ENCODE measurements around the gene BCAS3.
"Not testable (repeated sequence)": the region's sequence is repeated elsewhere in the genome, so short reads cannot be mapped to it uniquely, and the experiment has no call there.

BCAS3 gene

DNA sequence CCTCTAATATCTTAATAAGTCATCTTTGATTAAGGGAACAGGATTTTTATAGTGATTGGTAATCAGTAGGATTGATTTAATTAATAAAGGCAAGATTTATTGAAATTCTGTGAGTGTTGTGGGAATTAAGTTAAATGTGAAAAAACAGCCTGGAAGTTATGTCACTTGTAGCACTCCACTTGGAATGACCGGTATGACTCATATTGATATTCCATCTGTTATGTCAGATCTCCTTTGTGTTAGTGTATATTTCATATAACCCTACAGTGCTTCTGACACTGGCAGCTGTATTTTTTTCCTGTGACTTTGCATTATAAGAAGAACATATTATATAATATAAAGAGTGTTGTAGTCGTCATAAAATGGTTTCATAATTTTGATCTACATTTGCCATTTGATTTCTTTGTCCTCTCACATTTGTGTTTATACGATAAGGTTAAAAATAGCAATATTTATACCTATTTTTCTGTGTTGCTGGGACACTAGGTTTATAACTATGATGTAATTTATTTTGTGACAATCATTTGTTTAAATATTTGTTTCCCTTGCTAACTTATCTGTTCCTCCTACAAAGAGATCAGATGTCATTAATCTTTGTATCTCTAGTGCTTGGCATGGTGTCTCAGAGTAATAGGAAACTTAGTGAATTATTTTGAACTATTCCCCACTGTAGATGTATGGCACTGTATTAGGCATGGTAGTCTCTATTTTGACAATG lies 249.0 kb downstream of the BCAS3 start:
- Mint-ChIP-seq H3K36me3 (no peaks in the 10 kb centered on the region), H3K27ac (no peak overlapping the region), H3K4me1 (no peaks in the 10 kb centered on the region), H3K9me3 (no peaks in the 10 kb centered on the region), H3K4me3 (no peak overlapping the region), H3K27me3 (no peaks in the 10 kb centered on the region)
- ATAC-seq: no peak

DNA sequence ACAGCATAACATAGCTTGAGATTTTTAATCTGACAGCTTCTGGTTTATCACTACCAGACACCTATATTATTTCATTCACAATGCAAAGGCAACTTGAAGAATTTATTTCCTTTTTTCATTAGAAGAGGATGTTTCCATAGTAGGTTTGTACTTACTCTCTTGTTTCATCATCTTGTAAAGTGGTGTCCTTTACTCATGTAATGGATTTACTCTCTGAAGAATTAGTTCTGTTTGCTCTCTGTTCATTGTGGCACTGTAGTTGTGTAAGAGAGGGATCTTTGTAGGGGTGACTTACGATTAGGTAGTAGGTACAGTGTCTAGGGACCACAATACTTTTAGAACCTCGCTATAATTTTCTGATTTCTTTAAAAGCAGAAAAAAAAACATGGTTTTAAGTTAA lies 256.1 kb downstream of the BCAS3 start:
- Mint-ChIP-seq H3K4me1 (no peaks in the 10 kb centered on the region), H3K27me3 (no peaks in the 10 kb centered on the region), H3K36me3 (peaks cover 10% of the 10 kb centered on the region), H3K4me3 (no peak overlapping the region), H3K9me3 (no peaks in the 10 kb centered on the region), H3K27ac (no peak overlapping the region)
- ATAC-seq: no peak

DNA sequence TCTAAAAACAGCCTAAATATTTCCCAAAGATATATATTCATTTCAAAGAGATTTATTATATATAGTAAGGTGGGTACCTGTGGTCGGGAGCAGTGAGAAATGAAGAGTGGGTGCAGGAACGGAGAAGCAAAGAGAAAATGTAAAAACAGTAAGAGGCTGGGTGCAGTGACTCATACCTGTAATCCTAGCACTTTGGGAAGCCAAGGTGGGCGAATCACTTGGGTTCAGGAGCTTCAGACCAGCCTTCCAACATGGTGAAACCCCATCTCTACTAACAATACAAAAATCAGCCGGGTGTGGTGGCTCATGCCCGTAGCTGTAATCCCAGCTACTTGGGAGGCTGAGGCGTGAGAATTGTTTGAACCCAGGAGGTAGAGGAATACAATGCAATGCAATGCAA lies 257.1 kb downstream of the BCAS3 start:
- peaks cover 10% of the 10 kb centered on the region for H3K36me3 Mint-ChIP-seq
- H3K27me3 Mint-ChIP-seq: no peaks in the 10 kb centered on the region
- no peak for ATAC-seq
- H3K4me3 Mint-ChIP-seq: no peak overlapping the region
- H3K9me3 Mint-ChIP-seq: no peaks in the 10 kb centered on the region
- H3K4me1 Mint-ChIP-seq: no peaks in the 10 kb centered on the region
- H3K27ac Mint-ChIP-seq: no peak overlapping the region

DNA sequence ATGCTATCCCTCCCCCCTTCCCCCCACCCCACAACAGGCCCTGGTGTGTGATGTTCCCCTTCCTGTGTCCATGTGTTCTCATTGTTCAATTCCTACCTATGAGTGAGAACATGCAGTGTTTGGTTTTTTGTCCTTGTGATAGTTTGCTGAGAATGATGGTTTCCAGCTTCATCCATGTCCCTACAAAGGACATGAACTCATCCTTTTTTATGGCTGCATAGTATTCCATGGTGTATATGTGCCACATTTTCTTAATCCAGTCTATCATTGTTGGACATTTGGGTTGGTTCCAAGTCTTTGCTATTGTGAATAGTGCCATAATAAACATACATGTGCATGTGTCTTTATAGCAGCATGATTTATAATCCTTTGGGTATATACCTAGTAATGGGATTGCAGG lies 258.3 kb downstream of the BCAS3 start:
- H3K4me3 Mint-ChIP-seq, H3K36me3 Mint-ChIP-seq, H3K27me3 Mint-ChIP-seq, H3K27ac Mint-ChIP-seq, H3K9me3 Mint-ChIP-seq, ATAC-seq, H3K4me1 Mint-ChIP-seq: not testable (repeated sequence)

DNA sequence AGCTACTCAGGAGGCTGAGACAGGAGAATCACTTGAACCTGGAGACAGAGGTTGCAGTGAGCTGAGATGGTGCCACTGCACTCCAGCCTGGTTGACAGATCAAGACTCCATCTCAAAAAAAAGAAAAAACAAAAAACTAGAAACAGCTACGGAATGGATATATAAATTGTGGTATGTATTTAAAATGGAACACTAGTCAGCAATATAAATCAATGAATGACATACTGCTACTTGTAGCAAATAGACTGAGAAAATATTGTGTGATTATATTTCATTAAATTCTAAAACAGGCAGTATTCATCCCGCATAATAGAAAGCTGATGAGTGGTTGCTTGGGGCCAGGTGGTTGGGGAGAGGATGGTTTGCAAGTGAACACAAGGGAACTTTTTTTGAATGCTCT lies 261.7 kb downstream of the BCAS3 start:
- ATAC-seq: no peak
- H3K4me1 Mint-ChIP-seq: no peaks in the 10 kb centered on the region
- H3K4me3 Mint-ChIP-seq: no peak overlapping the region
- no peaks in the 10 kb centered on the region for H3K9me3 Mint-ChIP-seq
- H3K36me3 Mint-ChIP-seq: peaks cover 10% of the 10 kb centered on the region
- H3K27me3 Mint-ChIP-seq: no peaks in the 10 kb centered on the region
- no peak overlapping the region for H3K27ac Mint-ChIP-seq

DNA sequence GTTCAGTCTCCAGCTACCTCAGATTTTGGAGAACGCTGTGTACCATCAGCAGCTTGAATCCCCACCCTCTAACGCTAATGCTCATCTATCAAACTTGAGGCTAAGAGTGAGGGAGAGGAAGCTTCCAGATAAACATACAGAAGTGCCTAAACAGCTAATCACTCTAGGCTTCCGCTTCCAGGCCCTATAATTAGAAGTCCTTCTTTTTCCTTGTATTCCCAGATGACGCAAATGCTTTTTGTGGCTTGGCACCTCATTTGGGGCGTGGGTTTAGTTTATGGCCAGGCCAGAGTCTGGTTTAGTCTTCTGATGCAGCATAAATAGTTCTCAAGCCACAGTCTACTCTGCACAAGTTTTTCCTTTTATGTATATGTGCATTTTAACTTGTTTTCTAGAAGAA lies 263.4 kb downstream of the BCAS3 start:
- peaks cover 10% of the 10 kb centered on the region for H3K36me3 Mint-ChIP-seq
- H3K27me3 Mint-ChIP-seq: no peaks in the 10 kb centered on the region
- no peak for ATAC-seq
- no peak overlapping the region for H3K4me3 Mint-ChIP-seq
- H3K27ac Mint-ChIP-seq: no peak overlapping the region
- no peaks in the 10 kb centered on the region for H3K9me3 Mint-ChIP-seq
- no peaks in the 10 kb centered on the region for H3K4me1 Mint-ChIP-seq

DNA sequence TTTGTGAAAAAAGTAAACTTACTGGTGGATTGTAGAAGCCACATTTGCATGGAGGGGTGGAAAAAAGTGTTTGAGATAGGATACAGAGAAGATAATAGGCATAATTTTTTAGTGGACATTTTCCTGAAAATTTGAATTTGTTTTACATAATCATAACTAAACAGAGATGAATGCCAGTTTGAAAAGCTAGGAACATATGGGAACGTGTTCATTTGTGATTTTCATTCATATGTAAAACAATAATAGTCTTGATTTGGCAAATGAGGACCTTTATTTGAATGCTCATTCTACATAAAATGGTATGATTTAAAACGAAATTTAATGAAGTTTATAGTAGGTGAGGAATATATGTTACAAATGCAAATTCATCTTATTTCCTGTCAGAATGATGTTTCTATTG lies 263.9 kb downstream of the BCAS3 start:
- ATAC-seq: no peak
- no peaks in the 10 kb centered on the region for H3K4me1 Mint-ChIP-seq
- H3K9me3 Mint-ChIP-seq: no peaks in the 10 kb centered on the region
- peaks cover 10% of the 10 kb centered on the region for H3K36me3 Mint-ChIP-seq
- H3K4me3 Mint-ChIP-seq: no peak overlapping the region
- no peaks in the 10 kb centered on the region for H3K27me3 Mint-ChIP-seq
- no peak overlapping the region for H3K27ac Mint-ChIP-seq

DNA sequence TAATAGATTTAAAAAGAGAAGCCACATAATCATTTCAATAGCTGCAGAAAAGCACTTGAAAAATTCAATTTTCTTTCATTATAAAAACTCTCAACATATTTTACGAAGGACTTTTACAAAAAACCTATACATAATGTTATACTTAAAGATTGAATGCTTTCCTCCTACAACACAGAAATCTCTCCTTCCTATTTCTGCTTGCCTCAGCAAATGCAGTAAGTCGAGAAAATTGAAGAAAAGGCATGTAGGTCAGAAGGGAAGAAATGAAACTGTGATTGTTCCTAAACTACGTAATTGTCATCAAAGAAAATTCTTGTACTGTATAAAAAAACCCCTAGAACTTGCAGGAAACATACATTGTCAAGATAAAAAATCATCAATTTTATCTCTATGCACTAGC lies 267.1 kb downstream of the BCAS3 start:
- no peak overlapping the region for H3K4me3 Mint-ChIP-seq
- H3K4me1 Mint-ChIP-seq: no peaks in the 10 kb centered on the region
- no peaks in the 10 kb centered on the region for H3K36me3 Mint-ChIP-seq
- no peak overlapping the region for H3K27ac Mint-ChIP-seq
- ATAC-seq: no peak
- no peaks in the 10 kb centered on the region for H3K27me3 Mint-ChIP-seq
- H3K9me3 Mint-ChIP-seq: no peaks in the 10 kb centered on the region

DNA sequence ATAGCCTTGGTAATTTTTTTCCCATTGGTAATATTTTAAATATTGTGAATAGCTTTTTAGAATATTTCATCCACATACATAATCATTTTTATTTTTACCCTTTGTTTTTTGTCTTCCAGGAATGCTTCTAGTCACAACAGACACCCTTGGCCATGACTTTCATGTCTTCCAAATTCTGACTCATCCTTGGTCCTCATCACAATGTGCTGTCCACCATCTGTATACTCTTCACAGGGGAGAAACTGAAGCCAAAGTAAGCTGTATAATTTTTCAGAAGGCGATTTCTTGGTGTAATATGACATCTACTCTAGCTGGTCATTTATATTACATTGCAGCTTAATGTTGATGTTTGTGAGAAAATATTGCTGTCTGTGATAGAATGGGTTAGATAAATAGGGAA lies 269.4 kb downstream of the BCAS3 start:
- no peaks in the 10 kb centered on the region for H3K9me3 Mint-ChIP-seq
- no peaks in the 10 kb centered on the region for H3K4me1 Mint-ChIP-seq
- H3K27ac Mint-ChIP-seq: no peak overlapping the region
- no peaks in the 10 kb centered on the region for H3K36me3 Mint-ChIP-seq
- no peaks in the 10 kb centered on the region for H3K27me3 Mint-ChIP-seq
- no peak for ATAC-seq
- H3K4me3 Mint-ChIP-seq: no peak overlapping the region

DNA sequence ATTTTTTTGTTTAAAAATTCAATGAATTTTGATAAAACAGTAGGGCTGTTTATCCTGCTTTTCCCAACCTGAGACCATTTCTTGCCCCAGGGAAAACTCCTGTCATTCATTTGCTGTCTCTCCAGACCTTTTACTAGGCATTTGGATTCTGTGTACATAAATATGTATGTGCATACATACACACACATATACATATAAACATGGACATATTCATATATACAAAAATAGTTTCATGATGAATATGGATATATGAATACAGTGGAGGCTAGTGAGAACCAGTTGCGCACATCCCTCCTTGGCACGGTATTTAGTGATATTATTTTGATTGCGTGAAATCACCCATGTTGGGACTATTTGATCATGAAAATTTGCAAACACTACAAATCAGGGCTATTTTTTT lies 269.9 kb downstream of the BCAS3 start:
- Mint-ChIP-seq H3K9me3 (peaks cover under 1% of the 10 kb centered on the region), H3K27ac (no peak overlapping the region), H3K4me3 (no peak overlapping the region), H3K27me3 (no peaks in the 10 kb centered on the region), H3K36me3 (peaks cover 1% of the 10 kb centered on the region), H3K4me1 (no peaks in the 10 kb centered on the region)
- ATAC-seq: no peak

DNA sequence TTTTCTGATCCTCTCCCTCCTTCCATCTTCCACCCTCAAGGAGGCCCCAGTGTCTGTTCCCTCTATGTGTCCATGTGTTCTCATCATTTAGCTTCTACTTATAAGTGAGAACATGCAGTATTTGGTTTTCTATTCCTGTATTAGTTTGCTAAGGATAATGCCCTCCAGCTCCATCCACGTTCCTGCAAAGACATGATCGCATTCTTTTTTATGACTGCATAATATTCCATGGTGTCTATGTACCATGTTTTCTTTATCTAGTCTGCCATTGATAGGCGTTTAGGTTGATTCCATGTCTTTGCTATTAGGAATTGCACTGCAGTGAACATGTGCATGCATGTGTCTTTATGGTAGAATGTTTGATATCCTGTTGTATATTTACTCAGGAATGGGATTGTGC lies 275.1 kb downstream of the BCAS3 start:
- Mint-ChIP-seq H3K27ac (no peak overlapping the region), H3K27me3 (no peaks in the 10 kb centered on the region), H3K4me3 (no peak overlapping the region), H3K9me3 (peaks cover 8% of the 10 kb centered on the region), H3K4me1 (no peaks in the 10 kb centered on the region), H3K36me3 (peaks cover 13% of the 10 kb centered on the region)
- ATAC-seq: no peak

DNA sequence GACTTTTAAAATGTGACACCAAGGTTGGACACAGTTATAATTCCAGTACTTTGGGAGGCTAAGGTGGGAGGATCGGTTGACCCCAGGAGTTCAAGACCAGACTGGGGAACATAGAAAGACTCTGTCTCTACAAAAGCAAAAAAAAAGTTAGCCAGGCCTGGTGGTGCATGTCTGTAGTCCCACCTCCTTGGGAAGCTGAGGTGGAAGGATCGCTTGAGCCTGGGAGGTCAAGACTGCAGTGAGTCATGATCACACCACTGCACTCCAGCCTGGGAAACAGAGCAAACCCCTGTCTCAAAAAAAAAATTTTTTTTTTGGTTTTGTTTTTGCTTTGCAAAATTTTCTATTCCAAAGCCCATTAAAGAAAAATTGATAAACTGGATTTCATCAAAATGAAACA lies 281.4 kb downstream of the BCAS3 start:
- Mint-ChIP-seq H3K27me3 (no peaks in the 10 kb centered on the region), H3K4me3 (no peak overlapping the region), H3K4me1 (no peaks in the 10 kb centered on the region), H3K36me3 (peaks cover 45% of the 10 kb centered on the region), H3K27ac (no peak overlapping the region), H3K9me3 (peaks cover 10% of the 10 kb centered on the region)
- no peak for ATAC-seq

DNA sequence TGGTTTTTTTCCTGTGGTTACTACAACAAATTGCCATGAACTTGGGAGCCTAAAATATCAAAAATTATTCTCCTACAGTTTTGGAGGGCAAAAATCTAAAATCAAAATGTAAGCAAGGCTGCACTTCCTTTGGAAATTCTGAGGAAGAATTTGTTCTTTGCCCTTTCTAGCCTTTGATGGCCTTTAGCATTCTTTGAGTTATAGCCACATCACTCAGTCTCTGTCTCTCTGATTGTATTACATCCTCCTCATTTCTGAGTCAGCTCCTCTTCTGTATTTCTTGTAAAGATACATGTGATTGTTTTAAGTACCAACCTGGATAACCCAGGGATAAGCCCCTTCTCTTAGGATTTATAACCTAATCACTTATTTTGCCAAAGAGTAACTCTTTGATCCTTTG lies 282.0 kb downstream of the BCAS3 start:
- Mint-ChIP-seq H3K36me3 (peaks cover 52% of the 10 kb centered on the region), H3K27ac (no peak overlapping the region), H3K4me3 (no peak overlapping the region), H3K4me1 (no peaks in the 10 kb centered on the region), H3K27me3 (no peaks in the 10 kb centered on the region), H3K9me3 (peaks cover 15% of the 10 kb centered on the region)
- no peak for ATAC-seq

DNA sequence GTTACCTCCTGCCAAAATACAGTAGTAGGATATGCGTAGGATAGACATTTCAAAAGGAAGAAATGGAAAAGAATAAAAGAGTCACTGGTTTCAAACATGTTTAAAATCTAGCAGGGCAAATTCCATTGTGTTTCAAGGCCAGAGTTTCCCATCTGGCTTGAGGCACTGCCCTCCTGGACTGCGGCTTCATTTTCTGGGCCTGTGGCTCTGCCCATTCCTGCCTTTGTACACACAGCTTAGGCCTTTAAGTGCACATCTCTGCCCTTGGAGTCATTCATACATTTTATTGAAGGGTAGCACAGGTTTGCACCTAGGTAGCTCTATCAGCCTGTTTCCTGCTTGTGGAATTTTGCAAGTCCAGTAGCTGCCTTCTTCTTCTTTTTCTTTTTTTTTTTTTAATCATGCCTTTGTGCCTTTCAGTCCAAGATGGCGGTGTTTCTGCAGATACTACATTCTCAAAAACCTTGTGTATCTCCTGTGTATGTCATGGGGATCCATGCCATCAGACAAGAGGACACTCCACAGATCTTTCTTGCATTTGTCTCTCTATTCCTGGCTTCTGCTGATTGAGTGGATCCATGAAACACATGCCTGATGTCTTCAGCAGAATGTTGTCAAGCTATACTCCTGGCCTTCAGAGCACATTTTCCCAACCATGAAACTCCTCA lies 282.9 kb downstream of the BCAS3 start:
- H3K4me1 Mint-ChIP-seq: no peaks in the 10 kb centered on the region
- H3K27me3 Mint-ChIP-seq: no peaks in the 10 kb centered on the region
- no peak overlapping the region for H3K27ac Mint-ChIP-seq
- ATAC-seq: no peak
- peaks cover 18% of the 10 kb centered on the region for H3K9me3 Mint-ChIP-seq
- peaks cover 57% of the 10 kb centered on the region for H3K36me3 Mint-ChIP-seq
- H3K4me3 Mint-ChIP-seq: no peak overlapping the region

DNA sequence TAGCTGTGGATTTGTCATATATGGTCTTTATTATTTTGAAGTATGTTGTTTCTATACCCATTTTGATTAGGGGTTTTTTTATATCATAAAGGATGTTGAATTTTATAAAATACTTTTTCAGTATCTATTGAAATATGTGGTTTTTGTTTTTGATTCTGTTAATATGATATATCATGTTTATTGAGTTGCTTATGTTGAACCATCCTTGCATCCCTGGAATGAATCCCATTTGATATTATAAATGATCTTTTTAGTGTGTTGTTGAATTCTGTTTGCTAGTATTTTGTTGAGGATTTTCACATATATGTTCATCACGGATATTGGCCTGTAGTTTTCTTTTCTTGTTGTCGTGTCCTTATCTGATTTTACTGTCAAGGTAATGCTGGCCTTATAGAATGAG lies 286.5 kb downstream of the BCAS3 start:
- Mint-ChIP-seq H3K4me1 (no peaks in the 10 kb centered on the region), H3K9me3 (peaks cover 28% of the 10 kb centered on the region), H3K27ac (no peak overlapping the region), H3K36me3 (peaks cover 71% of the 10 kb centered on the region), H3K4me3 (no peak overlapping the region), H3K27me3 (no peaks in the 10 kb centered on the region)
- ATAC-seq: no peak

DNA sequence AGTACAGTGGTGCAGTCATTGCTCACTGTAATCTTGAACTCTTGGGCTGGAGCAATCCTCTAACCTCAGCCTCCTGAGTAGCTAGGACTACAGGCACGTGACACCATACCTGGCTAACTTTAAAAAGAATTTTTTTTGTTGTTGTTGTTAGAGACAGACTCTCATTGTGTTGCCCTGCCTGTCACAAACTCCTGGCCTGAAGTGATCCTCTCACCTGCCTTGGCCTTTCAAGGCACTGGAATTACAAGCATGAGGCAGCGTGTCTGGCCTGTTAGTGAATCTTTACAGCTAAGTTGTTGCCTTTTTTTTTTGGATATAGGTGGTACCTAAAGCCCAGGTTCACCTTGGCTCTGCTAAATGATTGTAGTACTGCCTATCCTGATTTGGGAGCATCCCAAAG lies 290.6 kb downstream of the BCAS3 start:
- Mint-ChIP-seq H3K4me3 (no peak overlapping the region), H3K27me3 (no peaks in the 10 kb centered on the region), H3K27ac (no peak overlapping the region), H3K4me1 (no peaks in the 10 kb centered on the region), H3K36me3 (peaks cover 47% of the 10 kb centered on the region), H3K9me3 (peaks cover 20% of the 10 kb centered on the region)
- no peak for ATAC-seq

All from stimulated activated memory B cell treated with anti-CD40 and anti-IgM and Interleukin-4, amounts not matched to agents 10 μg/mL and 1 μg/mL and 100 μg/mL, for 72 hours (primary cell).